GM19240 (cell line): ENCODE measurements around the gene RELA.

Experiments
- DNase-seq: peaks from one replicate; pipeline ENCODE4 v3.0.0; 2011; ENCODE audit warnings: low spot score; ENCODE audit not compliant: insufficient read length

RELA gene

GRCh38 chr11:65634440-65634839 lies 28.3 kb downstream of the RELA start:
- no peak for DNase-seq

DNA sequence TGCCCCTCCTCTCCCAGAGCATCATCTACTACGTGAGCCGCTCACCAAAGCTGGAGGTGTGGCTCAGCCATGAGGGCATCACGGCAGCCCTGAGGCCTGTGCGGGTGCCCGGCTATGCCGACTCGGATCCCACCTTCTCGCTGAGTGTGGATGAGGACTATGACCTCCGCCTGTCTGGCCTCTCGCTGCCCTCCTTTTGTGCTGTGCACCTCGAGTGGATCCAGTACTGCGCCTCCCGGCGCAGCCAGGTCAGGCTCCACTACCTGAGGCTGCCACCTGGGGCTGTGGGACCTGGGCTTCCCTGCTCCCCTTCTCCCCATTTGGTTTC lies 28.6 kb downstream of the RELA start:
- DNase-seq: no peak

- DNase-seq: no peak
Observed at GRCh38 chr11:65633390-65634108, 29.2 kb downstream of the RELA start.

GRCh38 chr11:65630215-65630614 lies 32.5 kb downstream of the RELA start:
- no peak for DNase-seq

DNA sequence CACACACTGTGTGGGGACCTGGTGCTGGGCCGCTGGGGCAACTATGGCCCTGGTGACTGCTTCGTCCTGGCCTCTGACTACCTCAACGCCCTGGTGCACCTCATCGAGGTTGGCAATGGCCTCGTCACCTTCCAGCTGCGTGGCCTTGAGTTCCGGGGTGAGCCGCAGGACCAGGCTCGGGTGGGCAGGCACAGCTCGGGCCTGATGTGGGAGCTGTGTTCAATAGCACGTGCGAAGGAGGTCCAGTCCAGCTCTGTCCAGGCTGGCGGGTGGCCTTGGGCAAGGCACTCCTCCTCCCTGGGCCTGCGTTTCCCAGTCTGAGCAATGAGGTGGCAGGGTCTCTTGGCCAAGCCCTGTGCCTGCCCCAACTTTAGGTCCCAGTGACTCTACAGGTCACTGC lies 33.1 kb downstream of the RELA start:
- DNase-seq: no peak

DNA sequence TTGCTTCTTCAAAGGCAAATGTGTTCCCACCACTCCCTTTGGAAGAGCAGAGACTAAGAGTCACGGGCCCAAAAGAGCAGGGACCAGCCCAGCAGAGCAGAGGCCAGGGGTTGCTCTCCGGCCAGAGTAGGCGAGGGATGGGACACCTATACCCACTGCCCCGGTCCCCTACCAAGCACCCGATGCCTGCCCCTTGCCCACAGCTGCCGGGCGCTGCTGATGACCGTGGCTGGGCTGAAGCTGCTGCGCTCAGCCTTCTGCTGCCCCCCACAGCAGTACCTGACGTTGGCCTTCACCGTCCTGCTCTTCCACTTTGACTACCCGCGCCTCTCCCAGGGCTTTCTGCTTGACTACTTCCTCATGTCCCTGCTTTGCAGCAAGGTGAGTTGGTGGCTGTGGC lies 35.5 kb downstream of the RELA start:
- no peak for DNase-seq

GRCh38 chr11:65625628-65626342 lies 36.9 kb downstream of the RELA start:
- no peak for DNase-seq

GRCh38 chr11:65624931-65625627 lies 37.6 kb downstream of the RELA start:
- DNase-seq: no peak

DNA sequence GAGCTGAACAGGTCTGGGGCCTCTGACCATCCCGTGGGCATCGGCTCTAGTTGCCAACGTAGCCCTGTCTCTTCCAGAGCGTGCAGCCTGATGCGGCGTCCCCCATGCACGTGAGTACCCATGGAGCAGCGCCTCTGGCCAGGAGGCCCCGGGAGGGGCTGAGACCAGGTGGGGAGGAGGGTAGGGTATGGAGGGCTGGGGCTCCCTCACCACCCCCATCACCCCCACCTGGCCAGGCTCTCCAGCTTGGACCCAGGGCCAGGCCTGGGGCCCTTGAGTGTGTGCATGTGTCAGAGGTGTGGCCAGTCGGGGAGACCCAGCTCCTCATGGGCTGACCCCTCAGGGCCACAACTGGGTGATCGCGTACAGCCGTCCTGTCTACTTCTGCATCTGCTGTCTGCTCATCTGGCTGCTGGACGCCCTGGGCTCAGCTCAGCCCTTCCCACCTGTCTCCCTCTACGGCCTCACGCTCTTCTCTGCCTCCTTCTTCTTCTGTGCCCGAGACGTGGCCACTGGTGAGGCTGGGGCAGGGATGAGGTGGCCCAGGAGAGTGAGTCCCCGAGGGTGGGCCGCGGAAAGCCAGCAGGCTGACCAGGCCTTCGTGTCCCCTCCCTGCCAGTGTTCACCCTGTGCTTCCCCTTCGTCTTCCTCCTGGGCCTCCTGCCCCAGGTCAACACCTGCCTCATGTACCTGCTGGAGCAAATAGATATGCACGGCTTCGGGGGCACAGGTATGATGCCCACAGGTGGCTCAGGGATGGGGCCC lies 38.7 kb downstream of the RELA start:
- DNase-seq: no peak

- DNase-seq: no peak
Observed at GRCh38 chr11:65623177-65623576, 39.5 kb downstream of the RELA start.

- DNase-seq: no peak
Observed at GRCh38 chr11:65622011-65622410, 40.7 kb downstream of the RELA start.

DNA sequence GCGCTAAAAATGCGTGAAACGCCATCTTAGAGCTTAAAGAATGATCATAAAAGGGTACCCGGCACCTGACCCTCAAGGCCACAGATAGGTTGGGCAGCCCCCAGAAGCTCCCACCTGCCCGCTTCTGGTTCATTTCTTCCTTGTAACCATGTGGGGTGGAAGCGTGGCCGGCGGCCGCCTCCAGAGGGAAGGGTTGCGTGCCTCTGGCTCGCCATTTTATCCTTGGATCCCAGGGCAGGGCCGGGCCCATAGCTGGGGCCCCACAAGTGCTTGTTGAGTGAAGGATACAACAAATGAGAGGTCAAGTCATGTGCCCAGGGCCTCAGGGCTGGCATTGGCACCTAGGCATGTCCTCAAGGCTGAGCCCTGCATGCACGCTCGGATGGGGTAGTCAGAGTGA lies 41.3 kb downstream of the RELA start:
- no peak for DNase-seq

DNA sequence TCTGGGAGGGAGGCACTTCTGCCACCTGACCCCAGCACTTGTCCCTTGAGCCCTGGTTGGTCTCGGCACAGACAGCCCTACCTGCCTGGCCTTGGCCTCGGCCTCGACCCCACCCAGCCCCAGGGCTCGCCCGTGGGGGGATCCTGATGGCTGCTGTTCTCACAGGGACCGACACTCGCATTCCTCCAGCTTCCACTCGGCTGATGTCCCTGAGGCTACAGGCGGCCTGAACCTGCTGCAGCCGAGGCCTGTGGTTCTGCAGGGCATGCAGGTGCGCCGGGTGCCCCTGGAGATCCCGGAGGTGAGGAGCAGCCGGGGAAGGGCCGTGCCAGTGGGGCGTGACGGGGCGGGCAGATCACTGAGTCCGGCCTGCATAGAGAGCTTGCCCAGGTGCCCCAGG lies 42.0 kb downstream of the RELA start:
- no peak for DNase-seq

GRCh38 chr11:65619281-65619928 lies 43.3 kb downstream of the RELA start:
- DNase-seq: no peak

- DNase-seq: no peak
Observed at GRCh38 chr11:65618763-65619162, 44.0 kb downstream of the RELA start.

DNA sequence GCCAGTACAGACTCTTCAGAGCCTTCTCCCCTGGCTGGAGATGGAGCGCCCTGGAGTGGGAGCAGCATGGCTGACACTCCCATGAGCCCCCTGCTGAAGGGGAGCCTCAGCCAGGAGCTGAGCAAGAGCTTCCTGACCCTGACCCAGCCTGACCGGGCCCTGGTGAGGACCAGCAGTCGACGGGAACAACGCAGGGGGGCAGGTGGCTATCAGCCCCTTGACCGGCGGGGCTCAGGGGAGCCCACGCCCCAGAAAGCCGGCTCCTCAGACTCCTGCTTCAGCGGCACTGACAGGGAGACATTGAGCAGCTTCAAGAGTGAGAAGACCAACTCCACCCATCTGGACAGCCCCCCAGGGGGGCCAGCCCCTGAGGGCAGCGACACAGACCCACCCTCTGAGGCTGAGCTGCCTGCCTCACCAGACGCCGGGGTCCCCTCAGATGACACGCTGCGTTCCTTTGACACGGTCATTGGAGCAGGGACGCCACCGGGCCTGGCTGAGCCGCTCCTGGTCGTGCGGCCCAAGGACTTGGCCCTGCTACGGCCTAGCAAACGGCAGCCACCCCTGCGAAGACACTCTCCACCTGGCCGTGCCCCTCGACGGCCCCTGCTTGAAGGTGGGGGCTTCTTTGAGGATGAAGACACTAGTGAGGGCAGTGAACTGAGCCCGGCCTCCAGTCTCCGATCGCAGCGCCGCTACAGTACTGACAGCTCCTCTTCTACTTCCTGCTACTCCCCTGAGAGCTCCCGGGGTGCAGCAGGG lies 44.5 kb downstream of the RELA start:
- DNase-seq: no peak

DNA sequence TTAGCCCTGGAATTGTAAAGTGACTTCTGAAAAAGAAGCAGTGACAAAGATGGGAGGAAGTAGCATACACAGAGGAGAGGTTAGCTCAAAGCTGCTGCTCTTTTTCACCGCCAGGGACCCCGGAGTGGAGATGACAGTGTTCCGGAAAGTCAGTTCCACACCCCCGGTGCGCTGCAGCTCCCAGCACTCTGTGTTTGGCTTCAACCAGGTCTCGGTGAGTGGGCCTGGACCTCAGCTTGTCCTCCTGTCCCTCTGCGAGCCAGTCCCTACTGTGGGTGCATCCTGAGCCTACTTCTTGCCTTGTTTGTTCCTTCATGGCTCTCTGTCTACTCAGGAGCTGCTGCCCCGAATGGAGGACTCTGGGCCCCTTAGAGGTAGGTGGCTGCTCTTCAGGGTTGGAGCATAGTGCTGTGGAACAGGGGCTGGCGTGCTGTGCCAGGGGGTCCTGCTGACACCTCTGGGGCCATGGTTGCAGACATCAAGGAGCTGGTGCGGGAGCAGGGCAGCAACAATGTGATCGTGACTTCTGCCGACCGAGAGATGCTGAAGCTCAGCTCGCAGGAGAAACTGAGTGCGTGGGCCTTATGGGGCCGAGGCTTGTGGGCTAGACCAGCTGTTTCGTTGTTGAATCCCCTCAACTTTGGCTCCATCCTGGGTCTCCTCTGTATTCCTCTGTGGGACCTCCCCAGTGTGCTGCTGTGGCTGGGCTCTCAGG lies 45.4 kb downstream of the RELA start:
- DNase-seq: no peak

- no peak for DNase-seq
Observed at GRCh38 chr11:65616575-65617001, 46.1 kb downstream of the RELA start.

DNA sequence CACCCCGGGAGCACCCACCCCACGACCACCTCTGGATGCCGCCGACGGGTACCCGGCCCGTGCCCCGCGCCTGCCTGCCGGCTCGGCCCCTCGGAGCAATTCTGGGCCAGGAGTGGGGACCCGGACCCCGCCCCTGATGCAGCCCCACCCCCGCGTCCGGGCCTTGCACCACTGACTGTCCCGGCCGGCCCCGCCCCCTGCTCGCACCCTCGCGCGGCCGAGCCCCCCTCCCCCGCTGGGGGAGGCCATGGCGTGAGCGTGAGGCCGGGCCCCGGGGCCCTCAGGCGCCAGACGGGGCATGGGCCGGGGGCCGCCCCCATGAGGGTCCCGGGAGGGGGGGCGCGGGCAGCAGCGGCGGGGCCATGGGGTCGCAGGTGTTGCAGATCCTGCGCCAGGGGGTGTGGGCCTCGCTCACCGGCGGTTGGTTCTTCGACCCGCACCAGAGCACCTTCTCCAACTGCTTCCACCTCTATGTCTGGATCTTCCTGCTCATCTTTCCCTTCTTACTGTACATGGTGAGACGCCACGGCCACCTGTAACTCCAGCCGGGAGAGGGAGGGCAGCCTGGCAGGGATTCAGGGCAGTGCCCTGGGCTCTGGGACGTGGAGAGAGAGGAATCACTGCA lies 46.7 kb downstream of the RELA start:
- DNase-seq: no peak
